Adrenal gland (tissue), 12 donors: Measurements from ENCODE around the gene OSBPL6. TPM values are rescaled to one million over a fixed set of nuclear protein-coding genes. Genes with fewer than 3 reads are reported as not detected.

Source experiments
- DNase-seq, 7 donors: peaks; one replicate each; pipeline ENCODE4 v3.0.0-alpha.2; 2019 to 2020
- H3K27ac ChIP-seq, 5 donors: fragments of 200-600 bp; sonication (generic) in 4 of 5; 1 replicate in 3 of 5; 2 replicates in 2 of 5; pipeline versions ENCODE4 v1.5.1 to v1.8.0; 2016 to 2020; ENCODE audit warnings: mild to moderate bottlenecking in 1 of 5
- H3K27me3 ChIP-seq: fragments of 200-600 bp; 2 replicates; pipeline ENCODE4 v1.8.0; 2021
- H3K36me3 ChIP-seq, 2 donors: fragments of 200-600 bp; replicated peaks in 1 of 2; 1 replicate in 1 of 2; 2 replicates in 1 of 2; pipeline versions ENCODE4 v1.5.1 to v1.8.0; 2018 to 2022
- H3K4me1 ChIP-seq, 2 donors: fragments of 200-600 bp; replicated peaks in 1 of 2; 1 replicate in 1 of 2; 2 replicates in 1 of 2; pipeline versions ENCODE4 v1.5.1 to v1.8.0; 2018 to 2021
- H3K4me3 ChIP-seq, 4 donors: fragments of 200-600 bp; sonication (generic) in 3 of 4; one replicate each; pipeline ENCODE4 v1.5.1; 2016 to 2018
- H3K9me3 ChIP-seq, 3 donors: fragments of 200-600 bp; sonication (generic) in 1 of 3; replicated peaks in 1 of 3; 1 replicate in 2 of 3; 2 replicates in 1 of 3; pipeline versions ENCODE4 v1.5.1 to v1.8.0; 2016 to 2021
- CTCF ChIP-seq, 6 experiments: fragments of 450-650 bp in 4 of 6; fragments of 200-600 bp in 2 of 6; sonication (generic) in 1 of 6; IDR thresholded peaks; 1 replicate in 5 of 6; 2 replicates in 1 of 6; pipeline versions ENCODE4 v1.5.1 to v1.8.0; 2016 to 2021; ENCODE audit warnings: antibody characterized with exemption in 6 of 6, mild to moderate bottlenecking in 2 of 6, moderate library complexity in 1 of 6
- POLR2A ChIP-seq, 2 donors: fragments of 450-650 bp; IDR thresholded peaks; one replicate each; pipeline ENCODE4 v1.6.1; 2017; ENCODE audit warnings: antibody characterized with exemption in 2 of 2, mild to moderate bottlenecking in 2 of 2, moderate library complexity in 1 of 2
- WGBS, 4 donors: extraction: QIAGEN DNeasy Blood & Tissue Kit in 2 of 4; methylation state at CpG; one replicate each; pipeline versions ENCODE4 v1.1.5 to v1.1.7; 2013 to 2017; 5-methylcytosine and 5-hydroxymethylcytosine counted together
- intact Hi-C, 2 donors: fragments of 100-400 bp; cut with DNase I; formaldehyde crosslinking; loops; one replicate each; pipeline versions ENCODE4 v1.14.1 to v1.15.0; 2022 to 2023
- polyA plus RNA-seq, 3 donors: library from polyadenylated mRNA; stranded (reverse); fragments of 200-250 nt in 2 of 3; fragments of 350-450 nt in 1 of 3; fragmentation: Illumina TruSeq in 1 of 3; extraction: RNeasy Lipid Tissue Mini Kit (QIAGEN cat#74804) in 1 of 3; gene quantifications; one replicate each; pipeline ENCODE4 v1.2.3, GENCODE V29; 2013 to 2014
- total RNA-seq, 9 donors: library from RNA; depleted of rRNA in 4 of 9; stranded (reverse); fragments of >200 nt in 4 of 9; fragments of 120-200 nt in 1 of 9; fragmentation: NEBNext Ultra II Directional in 1 of 9; extraction: Animal tissue kit (Norgen Biotek cat#: 25700) in 1 of 9; gene quantifications; one replicate each; pipeline versions ENCODE4 v1.1.0 to v1.2.4, GENCODE V29; 2013 to 2023
- donor health status: healthy with polysubstance abuse.
- donor health status: Bipolar disorder and iron deficiency.
- donor health status: DM: yes; HTN: yes; CAD: no.
- donor health status: DM: no; HTN: no; CAD: no.
- donor health status: DM: no; HTN: no; CAD: no.
- donor health status: DM: yes; HTN: yes; CAD: no.

OSBPL6 gene
- total and polyA plus RNA-seq, 12 donors: 0.16 to 12.0 (median 0.98) TPM; not detected in 1

DNA sequence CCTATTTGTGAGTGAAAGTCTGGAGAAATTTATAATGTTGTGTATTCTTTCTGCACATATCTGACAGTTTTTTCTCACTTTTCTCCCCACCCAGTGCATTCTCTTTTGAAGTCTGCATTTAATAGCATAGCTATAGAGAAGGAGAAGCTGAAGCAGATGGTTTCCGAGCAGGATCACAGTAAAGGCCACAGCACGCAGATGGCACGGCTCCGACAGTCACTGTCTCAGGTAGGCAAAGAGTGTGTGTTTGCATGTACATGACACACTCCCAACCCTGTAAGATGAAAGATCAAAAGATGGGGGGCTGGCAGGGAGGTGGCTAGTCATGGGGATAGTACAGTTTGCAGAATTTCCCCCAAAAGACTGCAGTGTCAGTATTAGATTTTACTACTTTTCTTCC is 167.3 kb downstream of the OSBPL6 start:
- Histone ChIP-seq H3K9me3 (peaks cover 0 to 3% (median 0%) of the 10 kb centered on the region in 3 donors), H3K4me1 (no peaks in the 10 kb centered on the region), H3K36me3 (no peaks in the 10 kb centered on the region), H3K27ac (no peak overlapping the region), H3K27me3 (no peaks in the 10 kb centered on the region), H3K4me3 (no peak overlapping the region)
- DNase-seq: no peak
- 89 to 100% (median 95%) methylated on average over 4 of the region's 4 CpGs for WGBS, 4 donors
- intact Hi-C loops: no loop called here
- no peak for TF ChIP-seq POLR2A (IDR thresholded peaks at IDR 0.05)
- no peak for TF ChIP-seq CTCF (IDR thresholded peaks at IDR 0.05)

DNA sequence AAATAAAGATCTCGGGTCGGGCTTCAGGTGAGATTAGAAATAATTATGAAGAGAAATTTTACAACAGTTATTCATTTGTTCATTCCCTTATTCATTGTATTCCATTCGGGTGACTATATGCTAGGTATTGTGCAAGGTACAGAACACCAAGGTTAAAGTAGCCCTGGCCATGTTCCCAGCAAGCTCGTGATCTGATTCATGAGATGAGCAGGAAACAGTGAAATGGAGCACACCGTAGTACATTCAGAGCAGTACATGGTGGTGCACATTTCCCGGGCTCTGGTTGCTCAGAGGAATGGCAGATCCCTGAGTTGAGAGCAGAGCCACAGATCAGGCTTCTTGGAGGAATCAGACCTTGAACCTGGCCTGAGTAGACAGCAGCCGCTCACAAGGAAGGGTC is 168.9 kb downstream of the OSBPL6 start:
- Histone ChIP-seq H3K9me3 (no peaks in the 10 kb centered on the region), H3K4me1 (no peaks in the 10 kb centered on the region), H3K4me3 (no peak overlapping the region), H3K27ac (no peak overlapping the region), H3K27me3 (no peaks in the 10 kb centered on the region), H3K36me3 (no peaks in the 10 kb centered on the region)
- no peak for TF ChIP-seq POLR2A (IDR thresholded peaks at IDR 0.05)
- TF ChIP-seq CTCF (IDR thresholded peaks at IDR 0.05): no peak
- intact Hi-C loops: no loop called here
- 41 to 81% (median 57%) methylated on average over 7 of the region's 7 CpGs for WGBS, 4 donors
- peak in 5 of 7 donors; percentile 49 to 92 (median 79) for DNase-seq

GRCh38 chr2:178365116-178365515 is 170.8 kb downstream of the OSBPL6 start:
- no peak overlapping the region for H3K4me3 ChIP-seq
- no peaks in the 10 kb centered on the region for H3K27me3 ChIP-seq
- intact Hi-C loops: no loop called here
- DNase-seq: no peak
- no peaks in the 10 kb centered on the region for H3K9me3 ChIP-seq
- H3K4me1 ChIP-seq: no peaks in the 10 kb centered on the region
- H3K27ac ChIP-seq: no peak overlapping the region
- H3K36me3 ChIP-seq: no peaks in the 10 kb centered on the region
- WGBS, 4 donors: 79 to 95% (median 85%) methylated on average over 2 of the region's 2 CpGs
- TF ChIP-seq POLR2A (IDR thresholded peaks at IDR 0.05) (no peak), CTCF (IDR thresholded peaks at IDR 0.05) (no peak)

DNA sequence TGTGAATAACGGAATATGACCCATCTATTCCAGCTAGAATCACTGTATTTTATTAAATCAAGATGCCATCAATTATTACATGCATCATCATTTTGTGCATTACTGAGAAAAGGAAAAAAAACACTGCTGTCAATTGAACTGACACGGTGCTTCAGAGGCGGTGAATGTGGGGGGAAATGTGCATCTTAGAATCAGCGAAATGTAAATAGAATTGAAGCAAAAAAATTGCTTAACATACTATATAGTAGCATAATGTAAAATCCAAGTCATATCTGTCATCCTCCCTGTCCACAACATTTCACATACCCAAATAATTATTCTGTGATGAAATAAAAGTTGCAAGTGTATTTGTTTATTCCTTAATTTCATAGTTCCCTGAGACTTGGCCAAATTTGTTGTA is 172.1 kb downstream of the OSBPL6 start:
- WGBS, 4 donors: 81 to 91% (median 88%) methylated on average over 4 of the region's 4 CpGs
- TF ChIP-seq POLR2A (IDR thresholded peaks at IDR 0.05) (no peak), CTCF (IDR thresholded peaks at IDR 0.05) (no peak)
- H3K27me3 ChIP-seq: no peaks in the 10 kb centered on the region
- H3K27ac ChIP-seq: no peak overlapping the region
- H3K4me3 ChIP-seq: no peak overlapping the region
- H3K36me3 ChIP-seq: no peaks in the 10 kb centered on the region
- H3K4me1 ChIP-seq: no peaks in the 10 kb centered on the region
- intact Hi-C loops: no loop called here
- no peaks in the 10 kb centered on the region for H3K9me3 ChIP-seq
- no peak for DNase-seq
